GM23248 (cell line): Measurements from ENCODE around the gene RETREG1.

Source experiments
- EZH2 ChIP-seq: fragments of 200-600 bp; sonication (generic); IDR thresholded peaks from 2 replicates; pipeline ENCODE4 v1.6.1; 2018; ENCODE audit warnings: antibody characterized with exemption, mild to moderate bottlenecking; ENCODE audit not compliant: insufficient read depth, poor library complexity, severe bottlenecking
- EZH2phosphoT487 ChIP-seq: fragments of 200-600 bp; sonication (generic); IDR thresholded peaks from 2 replicates; pipeline ENCODE4 v1.6.1; 2018; ENCODE audit warnings: antibody characterized with exemption, moderate library complexity, mild to moderate bottlenecking, low read depth; ENCODE audit not compliant: insufficient read depth

DNA sequence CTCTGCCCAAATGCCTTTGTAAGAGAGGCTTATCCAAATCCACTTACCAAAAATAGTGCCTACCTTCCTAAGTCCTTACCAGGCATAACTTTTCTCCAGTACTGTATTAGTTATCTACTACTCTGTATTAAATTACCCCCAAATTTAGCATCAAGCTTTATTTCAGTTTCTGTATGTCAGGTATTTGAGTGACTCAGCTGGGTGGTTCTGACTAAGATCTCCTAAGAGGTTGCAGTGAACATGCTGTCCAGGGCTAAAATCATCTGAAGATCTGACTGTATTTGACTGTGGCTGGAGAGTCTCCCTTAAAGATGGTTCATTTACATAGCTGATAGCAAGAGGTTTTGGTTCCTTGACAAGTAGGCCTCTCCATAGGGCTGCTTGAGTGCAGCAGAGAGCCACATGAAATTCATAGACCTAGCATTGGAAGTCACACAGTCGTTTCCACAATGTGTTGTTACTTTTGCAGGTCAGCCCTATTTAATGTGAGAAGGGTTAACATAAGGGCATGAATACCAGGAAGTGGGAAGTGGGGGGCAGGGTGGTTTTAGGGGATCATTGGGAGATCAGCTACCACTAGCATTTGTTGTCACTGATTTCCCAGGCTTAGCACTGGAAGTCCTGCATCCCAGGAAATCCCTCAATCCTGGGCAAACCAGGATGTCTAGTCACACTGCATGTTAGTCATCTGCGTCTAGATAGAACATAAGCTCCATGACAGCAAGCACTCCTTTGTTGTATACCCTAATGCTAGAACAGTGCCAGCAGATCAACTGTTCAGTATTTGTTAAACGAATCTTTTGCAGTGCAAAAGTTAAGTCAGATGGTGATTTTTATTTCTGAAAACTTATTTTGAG, 149.2 kb downstream of the RETREG1 start:
- TF ChIP-seq EZH2: no peak
- TF ChIP-seq EZH2phosphoT487: no peak
